Endometrial microvascular endothelial cells (primary cell): Measurements from ENCODE around the gene RSAD1. TPM values are rescaled to one million over a fixed set of nuclear protein-coding genes. Genes with fewer than 3 reads are reported as not detected.

Experiments used
- in situ Hi-C: cut with HindIII; loops from 2 replicates; pipeline ENCODE4 v1.10.0; 2017; ENCODE audit warnings: low sequenced_read_pairs, low pct_unique_long_range_greater_than_20kb; ENCODE audit errors: inconsistent ontology term
- total RNA-seq: library from RNA; depleted of rRNA; stranded (reverse); fragments of >200 nt; gene quantifications from one replicate; pipeline ENCODE4 v1.2.3, GENCODE V29; 2015; ENCODE audit errors: inconsistent ontology term

RSAD1 gene
- total RNA-seq, 1 donor from 2014 or later: 33.2 TPM

DNA sequence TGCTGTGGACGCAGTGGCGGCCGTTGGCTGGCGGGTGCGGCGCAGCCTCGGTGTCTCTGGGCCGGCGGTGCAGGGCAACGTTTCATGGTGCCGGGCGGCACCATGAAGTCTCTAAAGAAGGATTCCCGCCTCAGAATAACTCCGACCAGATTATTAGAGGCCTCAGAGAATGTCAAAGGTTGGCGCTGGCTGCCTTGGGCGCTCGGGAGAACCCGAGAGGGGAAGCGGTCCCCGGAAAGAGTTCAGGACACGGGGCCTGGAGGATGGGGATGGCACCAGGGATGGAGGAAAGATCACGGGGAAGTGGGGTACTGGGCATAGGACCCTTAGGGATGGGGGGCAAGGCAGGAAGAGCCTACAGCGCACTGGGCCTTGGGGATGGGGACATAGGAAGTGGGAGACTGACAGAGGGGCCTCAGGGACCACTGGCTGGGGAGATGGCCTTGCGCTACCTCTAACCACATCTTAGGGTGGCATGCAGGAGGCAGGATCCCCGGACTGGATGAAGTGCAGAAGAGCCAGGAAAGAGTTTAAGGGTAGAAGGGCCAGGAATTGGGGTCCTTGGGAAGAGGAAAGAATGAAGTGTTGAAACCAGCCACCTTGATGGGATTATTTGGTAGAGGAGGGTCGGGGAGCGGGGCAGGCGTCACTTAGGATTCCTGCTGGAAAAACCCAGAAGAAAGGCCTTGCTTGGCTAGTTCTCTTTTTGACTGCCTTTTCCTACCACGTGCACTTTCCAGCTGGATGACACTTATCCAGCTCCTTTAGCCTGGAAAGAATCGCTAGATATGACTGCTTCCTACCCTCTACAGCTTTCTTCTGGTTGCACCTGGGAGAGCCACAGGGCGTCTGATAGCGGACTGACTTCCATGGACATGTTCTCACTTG lies 30.2 kb downstream of the RSAD1 start:
- in situ Hi-C loops: no loop called here

DNA sequence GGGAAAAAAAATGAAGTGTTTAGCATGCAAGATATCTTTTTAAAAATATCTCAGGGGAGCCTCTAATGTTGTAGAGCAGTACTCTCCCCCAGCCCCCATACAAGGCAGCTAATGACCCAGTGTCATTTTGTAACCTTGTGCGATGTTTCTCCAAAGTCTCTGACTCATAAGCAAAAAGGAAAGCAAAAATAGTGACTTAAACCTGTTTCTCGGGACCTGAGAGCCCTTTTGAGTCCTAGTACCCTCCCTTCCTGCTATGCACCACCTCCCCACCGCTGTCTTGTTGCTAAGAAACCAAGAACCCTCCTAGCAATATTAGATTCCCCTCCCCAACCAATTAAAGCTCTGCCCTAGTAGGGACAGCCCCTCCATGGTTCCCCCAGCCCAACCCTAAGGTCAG lies 32.4 kb downstream of the RSAD1 start:
- in situ Hi-C loops: no loop called here

DNA sequence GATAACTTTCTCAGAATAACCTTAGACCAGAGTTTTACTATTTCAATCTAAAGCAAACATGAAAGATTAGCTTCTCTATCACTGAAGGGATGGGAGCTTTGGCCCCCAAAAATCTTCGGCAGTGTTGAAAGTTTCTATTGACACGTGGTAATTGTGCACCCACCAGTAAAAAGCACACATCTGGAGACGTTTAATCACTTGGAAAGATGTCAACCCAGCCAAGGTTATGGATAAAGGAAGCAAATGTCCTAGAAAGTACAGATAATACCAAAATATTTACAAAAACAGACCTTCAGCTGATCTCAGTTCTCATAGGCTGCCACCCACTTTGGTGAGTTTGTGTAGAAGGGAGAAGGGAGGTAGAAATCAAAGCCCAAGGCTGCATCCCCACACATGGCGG lies 34.8 kb downstream of the RSAD1 start:
- in situ Hi-C loops: no loop called here

DNA sequence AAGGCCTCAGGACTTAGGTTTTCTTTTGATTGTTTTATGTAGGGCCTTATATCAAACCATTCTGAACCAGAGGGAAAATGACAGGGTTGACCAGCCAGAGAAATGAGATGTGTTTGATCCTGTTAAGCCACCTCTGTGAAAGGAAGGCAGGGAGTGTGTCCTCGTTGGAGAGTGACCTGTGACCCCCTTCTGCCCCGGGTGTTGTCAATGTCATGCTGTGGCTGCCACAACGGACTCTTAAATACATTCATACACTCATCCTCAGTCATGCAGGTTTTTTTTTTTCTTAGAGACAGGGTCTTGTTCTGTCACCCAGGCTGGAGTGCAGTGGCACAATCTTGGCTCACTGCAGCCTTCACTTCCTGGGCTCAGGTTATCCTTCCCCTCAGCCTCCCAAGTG lies 35.7 kb downstream of the RSAD1 start:
- in situ Hi-C loops: no loop called here

DNA sequence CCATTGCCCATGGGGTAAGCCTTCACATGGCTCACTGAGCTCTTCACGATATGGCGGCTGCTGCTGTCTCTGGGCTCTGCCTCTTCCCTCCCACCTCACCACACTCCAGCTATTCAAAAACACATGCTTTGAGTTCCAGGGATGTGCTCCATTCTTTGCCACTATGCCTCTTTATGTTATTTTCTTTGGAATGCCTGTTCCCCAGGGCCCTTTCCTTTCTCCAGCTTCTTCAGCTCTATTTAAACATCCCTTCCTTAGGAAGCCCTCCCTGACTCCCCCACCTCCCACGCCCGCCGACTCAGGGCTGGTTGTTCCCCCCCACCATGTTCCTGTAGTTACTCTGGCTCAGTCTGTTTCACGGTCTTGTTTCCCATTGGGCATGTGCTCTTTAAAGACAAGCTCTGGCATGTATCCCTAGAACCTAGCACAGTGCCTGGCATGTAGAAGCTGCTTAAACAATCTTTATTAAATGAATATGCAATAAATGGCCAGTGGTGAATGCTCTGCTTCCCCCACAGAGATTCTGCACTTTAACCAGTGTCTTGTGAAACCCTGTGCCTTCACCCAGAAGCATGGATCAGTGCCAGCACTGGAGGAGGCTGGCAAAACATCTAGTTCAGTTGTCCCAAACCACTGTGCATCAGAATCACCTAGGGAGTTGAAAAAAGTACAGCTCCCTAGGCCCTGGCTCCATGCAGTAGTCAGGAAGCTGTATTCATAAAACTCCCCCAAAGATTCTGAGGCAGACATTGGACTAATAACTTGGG lies 36.5 kb downstream of the RSAD1 start:
- in situ Hi-C loops: no loop called here

DNA sequence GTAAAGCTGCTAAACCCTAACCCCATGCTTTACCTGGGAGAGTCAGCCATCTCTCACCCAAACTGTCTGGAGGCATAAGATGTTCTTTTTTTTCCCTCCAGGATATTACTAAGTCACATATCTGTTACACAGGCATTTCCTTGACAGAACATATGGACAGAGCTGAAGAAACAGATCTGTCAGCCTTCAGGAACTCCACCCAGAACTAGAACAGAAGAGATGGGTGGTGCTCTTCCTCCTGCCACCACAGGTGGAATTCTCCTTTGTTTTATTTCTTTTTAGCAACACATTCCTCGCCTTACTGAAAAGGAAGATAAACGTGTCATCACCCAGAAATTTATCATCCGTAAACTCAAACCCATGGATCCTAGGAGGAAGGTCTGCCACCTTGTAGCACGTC lies 38.4 kb downstream of the RSAD1 start:
- in situ Hi-C loops: no loop called here

DNA sequence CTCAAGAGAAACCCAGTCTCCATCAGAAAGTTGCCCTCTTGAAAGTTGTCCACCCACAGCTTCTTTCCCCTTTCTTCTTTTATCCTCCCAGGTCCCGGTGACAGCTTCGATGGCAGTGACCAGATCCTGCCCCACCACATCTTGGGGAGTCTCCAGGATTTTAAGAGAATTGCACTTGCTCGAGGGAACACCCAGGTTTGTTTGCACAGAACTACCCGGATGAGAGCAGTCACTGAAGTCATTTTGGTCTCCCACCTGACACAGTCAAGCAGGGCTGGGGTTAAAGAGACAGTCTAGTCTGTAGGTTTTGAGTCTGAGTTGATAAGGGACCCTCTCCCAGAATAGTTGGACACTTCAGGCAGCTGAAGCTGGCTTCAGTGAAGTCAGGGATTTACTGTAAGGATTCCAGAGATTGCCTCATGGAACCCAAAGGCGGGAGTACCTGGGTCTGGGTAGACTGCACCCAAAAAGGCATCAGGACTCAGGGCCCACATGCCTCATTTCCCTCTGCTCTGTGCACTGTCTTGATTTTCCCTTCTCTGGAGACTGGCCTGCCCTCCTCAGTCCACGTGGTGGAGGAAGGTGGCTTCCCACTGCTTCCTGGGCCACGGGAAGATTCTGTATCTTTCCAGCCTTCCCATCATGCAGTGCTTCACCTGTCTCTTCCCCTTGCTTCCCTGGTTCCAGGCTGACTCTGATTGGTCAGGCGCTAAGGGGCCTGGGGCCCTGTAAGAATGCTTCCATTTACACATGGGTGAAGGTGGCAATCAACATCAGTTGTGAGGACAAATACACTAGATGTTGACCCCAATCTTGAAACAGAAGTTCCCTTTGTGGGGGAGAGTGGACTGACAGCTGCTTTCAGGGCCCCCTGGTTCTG lies 39.1 kb downstream of the RSAD1 start:
- in situ Hi-C loops: no loop called here

DNA sequence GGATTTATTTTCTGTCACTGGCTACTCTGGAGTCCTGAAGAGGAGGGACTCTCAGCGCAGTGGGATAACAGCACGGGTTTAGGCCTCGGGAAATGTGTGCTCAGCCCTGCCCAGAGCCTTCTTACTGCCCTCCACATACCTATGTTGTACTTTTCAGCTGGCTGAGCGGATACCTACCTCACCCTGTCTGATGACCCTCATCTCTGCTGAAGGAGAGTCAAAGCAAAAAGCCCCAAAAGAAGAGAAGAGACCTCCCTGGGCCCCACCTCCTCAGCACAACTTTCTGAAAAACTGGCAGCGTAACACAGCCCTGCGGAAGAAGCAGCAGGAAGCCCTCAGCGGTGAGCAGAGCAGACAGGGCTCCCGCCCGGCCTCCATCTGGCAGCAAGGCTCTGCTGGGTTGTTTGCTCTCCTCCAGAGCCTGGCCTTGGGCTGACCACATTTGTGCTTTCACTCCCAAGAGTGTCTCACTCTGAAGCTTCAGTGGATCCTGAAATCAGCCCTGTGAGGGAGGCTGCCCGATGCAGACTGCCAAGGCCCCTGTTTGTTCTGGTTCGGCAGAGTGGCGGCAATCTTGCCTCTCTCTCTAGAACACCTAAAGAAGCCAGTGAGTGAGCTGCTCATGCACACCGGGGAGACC lies 39.8 kb downstream of the RSAD1 start:
- in situ Hi-C loops: no loop called here

DNA sequence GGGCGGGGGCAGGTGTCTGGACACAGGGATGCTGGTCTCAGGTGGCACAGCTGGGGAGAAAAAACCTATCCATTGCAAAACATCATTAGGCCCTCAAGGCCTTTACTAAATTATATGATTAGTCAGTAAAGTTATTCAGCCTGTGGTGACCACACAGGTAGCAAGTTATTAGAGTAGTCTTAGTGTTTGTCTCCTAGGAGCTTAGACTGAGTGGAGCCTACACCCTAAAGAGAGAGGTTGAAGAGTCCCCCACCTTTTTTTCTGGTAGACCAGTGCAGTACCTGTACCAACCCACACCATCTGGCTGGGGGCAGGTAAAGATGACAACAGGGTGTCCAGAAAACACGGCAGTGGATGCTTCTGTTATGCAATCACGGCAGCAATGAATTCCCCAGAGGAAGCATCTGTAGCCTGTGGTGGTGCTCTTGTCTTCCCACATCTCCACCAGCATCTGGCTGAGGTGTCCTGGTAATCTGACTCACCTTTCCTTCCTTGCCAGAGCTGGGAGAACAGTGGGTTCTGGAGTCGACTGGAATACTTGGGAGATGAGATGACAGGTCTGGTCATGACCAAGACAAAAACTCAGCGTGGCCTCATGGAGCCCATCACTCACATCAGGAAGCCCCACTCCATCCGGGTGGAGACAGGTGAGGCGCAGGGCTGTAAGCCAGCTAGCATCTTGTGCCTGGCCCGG lies 40.6 kb downstream of the RSAD1 start:
- in situ Hi-C loops: no loop called here

DNA sequence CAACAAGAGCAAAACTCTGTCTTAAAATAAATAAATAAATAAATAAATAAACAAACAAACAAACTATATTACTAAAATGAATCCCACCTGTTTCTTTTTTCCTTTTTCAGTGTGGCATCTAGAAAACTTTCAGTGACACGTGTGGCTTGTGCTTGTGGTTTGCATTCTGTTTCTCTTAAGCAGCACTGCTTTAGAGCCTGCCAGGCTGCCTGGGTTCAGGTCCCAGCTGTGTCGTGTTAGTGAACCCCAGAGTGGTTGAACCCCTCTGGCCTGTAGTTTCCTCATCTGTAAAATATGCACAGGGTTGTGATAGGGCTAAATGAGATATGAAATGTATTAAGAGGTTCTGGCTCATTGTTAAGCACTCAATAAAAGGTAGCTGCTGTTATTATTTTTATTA lies 41.8 kb downstream of the RSAD1 start:
- in situ Hi-C loops: no loop called here

DNA sequence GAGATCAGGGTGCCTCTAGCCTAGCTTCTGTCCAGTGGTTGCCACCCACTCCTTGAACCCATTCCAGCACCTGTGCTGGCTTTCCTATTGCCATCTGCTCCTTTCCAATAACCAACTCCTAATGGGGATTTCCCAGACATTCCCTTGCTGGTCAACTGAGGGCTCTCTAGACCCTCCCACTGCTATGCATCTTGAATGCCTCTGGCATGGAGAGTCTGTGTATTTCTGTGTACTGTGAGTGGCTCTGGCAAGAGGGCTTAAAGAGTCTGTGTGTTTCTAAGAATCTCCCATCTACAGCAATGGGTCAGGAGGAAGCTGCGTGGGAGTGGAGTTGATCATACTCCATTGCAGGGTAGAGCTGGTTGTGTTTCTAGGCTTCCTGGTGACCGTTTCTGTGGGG lies 42.9 kb downstream of the RSAD1 start:
- in situ Hi-C loops: no loop called here

DNA sequence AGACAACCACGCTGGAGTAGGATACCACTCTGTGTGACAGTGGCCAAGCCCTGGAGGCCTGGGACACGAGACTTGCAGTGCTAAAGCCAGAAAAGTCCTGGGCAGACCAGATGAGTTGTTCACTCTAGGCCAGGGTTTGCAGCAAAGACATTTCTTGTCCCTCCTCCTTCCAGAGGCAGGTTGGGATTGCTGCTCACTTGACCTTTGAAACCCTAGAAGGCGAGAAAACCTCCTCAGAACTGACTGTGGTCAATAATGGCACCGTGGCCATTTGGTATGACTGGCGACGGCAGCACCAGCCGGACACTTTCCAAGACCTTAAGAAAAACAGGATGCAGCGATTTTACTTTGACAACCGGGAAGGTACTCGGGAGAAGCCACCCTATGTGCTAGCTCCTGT lies 44.1 kb downstream of the RSAD1 start:
- in situ Hi-C loops: no loop called here

DNA sequence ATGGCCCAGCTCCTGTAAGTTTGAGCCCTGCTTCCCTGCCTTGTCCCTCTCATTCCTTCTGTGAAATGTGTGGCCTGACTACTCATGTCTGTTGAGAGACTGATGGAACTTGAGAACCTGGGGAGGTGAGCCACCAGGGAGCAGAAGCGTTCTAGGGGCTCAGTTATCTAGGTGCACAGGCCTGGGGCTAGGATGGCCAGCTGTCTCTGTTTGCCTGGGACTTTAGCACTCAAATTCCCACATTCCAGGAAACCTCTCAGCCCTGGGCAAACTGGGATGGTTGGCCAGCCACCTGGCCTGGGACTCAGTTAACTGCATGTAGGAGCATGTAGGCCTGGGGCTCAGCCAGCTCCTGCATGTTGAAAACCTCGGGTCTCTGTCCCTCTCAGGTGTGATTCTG lies 44.5 kb downstream of the RSAD1 start:
- in situ Hi-C loops: no loop called here

DNA sequence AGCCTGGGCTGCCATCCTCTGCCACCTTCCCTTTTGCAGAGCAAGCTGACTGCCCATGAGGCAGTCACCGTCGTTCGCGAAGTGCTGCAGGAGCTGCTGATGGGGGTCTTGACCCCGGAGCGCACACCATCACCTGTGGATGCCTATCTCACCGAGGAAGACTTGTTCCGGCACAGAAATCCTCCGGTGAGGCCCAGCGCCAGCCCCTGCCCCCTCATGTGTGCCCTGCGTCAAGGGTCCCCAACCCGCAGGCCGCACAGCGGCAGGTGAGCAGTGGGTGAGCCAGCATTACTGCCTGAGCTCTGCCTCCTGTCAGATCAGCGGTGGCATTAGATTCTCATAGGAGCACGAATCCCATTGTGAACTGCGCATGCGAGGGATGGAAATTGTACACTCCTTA lies 46.2 kb downstream of the RSAD1 start:
- in situ Hi-C loops: no loop called here

DNA sequence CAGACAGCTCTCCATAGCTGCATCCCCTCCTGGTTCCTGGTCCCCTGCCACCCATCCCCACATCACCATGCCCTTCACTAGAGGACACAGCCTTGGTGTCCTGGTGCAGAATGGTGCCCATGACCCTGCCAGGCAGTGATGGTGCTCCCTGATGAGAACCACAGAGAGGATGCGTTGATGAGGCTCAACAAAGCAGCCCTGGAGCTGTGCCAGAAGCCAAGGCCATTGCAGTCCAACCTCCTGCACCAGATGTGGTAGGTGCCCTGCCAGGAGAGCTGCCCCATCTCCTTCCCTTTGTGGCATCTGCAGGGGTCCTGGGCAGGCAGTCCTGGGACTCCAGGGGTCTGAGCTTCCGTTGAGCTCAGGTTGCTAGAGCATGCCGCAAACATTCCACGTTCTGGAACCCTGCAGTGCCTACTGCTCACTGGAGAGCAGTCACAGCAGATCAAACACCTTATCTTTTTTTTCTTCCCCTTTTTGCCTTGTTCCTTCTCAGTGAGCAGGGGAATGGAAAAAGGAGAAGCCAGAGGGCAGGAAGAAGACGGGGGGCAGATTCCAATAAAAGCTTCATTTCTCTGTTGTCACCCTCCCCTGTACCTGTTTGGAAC lies 48.6 kb downstream of the RSAD1 start:
- in situ Hi-C loops: no loop called here

DNA sequence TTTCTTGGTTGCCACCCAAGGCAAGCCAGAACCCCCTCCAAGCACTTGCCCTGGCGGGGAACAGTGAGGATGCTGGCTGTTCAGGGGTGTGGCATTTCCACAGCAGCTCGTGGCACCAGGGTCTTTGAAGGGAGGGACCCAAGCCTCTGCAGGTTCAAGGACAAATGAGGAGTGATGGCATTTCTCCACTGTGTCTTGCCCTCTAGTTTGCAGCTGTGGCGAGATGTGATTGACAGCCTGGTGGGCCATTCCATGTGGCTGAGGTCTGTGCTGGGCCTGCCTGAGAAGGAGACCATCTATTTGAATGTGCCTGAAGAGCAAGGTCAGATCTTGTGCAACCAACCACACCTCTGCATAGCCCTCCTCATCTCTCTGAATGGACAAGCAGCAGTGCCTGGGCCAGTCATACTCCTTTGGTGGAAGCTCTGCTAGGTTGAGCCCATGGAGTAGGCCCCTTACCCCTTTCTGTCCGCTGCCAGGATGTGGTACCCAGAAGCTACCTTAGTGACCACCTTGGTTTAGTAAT lies 49.4 kb downstream of the RSAD1 start:
- in situ Hi-C loops: no loop called here

DNA sequence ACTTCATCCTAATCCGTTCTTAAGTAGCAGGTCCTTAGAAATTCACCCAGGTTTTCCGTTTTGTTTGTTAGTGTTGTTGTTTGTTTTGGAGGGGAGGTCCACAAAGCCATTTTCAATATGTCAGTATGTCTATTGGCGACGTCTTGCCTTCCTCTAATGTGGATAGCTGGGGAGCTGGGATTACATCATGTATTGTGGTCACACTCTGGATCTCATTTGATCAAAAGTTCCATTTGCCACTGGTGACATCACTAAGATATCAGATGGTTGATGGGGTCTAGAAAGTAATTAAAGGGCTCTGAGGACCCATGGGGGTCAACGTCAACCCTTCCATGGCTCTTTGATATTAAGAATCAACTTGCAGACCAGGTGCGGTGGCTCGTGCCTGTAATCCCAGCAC lies 51.2 kb downstream of the RSAD1 start:
- in situ Hi-C loops: no loop called here
